SK-N-SH (cell line): ENCODE measurements around the gene STIM1. TPM values are rescaled to one million over a fixed set of nuclear protein-coding genes. Genes with fewer than 3 reads are reported as not detected.

Source experiments
- CTCF ChIA-PET: fragments of 300-600, 350-600 bp; formaldehyde crosslinking; extraction: SDS; loops from one replicate; lab custom pipeline; 2021; lab: Yijun Ruan, JAX
- POLR2A ChIA-PET: fragments of 350-600 bp; sonication (Branson Sonifier 250); formaldehyde crosslinking; extraction: SDS; loops from one replicate; lab custom pipeline; 2020; ENCODE audit warnings: antibody characterized with exemption, inconsistent platforms; lab: Yijun Ruan, JAX
- DNase-seq: peaks from one replicate; pipeline ENCODE4 v3.0.0; 2012
- H2AFZ ChIP-seq: fragments of 200-600 bp; sonication (generic); 2 replicates; pipeline ENCODE4 v1.8.1; 2016; ENCODE audit warnings: antibody characterized with exemption, mild to moderate bottlenecking, low read depth
- H3F3A ChIP-seq: fragments of 200-600 bp; sonication (generic); replicated peaks from 2 replicates; pipeline ENCODE3; 2016; ENCODE audit warnings: antibody characterized with exemption, mild to moderate bottlenecking; ENCODE audit not compliant: insufficient read depth
- H3K27ac ChIP-seq, 2 experiments: fragments of 200-500 bp in 1 of 2; fragments of 200-600 bp in 1 of 2; sonication (Bioruptor generic) in 1 of 2; sonication (generic), shearing (Covaris generic) in 1 of 2; 2 replicates each; pipeline versions ENCODE4 v1.5.1 to v1.6.1; 2014 to 2016; ENCODE audit warnings: low read depth in 2 of 2, inconsistent platforms in 1 of 2, low read length in 1 of 2, mild to moderate bottlenecking in 1 of 2, mixed read lengths in 1 of 2
- H3K27me3 ChIP-seq: fragments of 200-600 bp; sonication (generic), shearing (Covaris generic); 2 replicates; pipeline ENCODE4 v1.6.1; 2016; ENCODE audit warnings: mixed run types; ENCODE audit not compliant: insufficient read depth
- H3K36me3 ChIP-seq, 2 experiments: fragments of 200-500 bp in 1 of 2; fragments of 200-600 bp in 1 of 2; sonication (Bioruptor generic) in 1 of 2; sonication (generic) in 1 of 2; replicated peaks in 1 of 2; 2 replicates each; pipeline versions ENCODE3 to v1.5.1; 2014 to 2016; ENCODE audit warnings: low read length in 1 of 2, mild to moderate bottlenecking in 1 of 2; ENCODE audit not compliant: insufficient read depth in 2 of 2, control insufficient read depth in 1 of 2
- H3K4me1 ChIP-seq, 2 experiments: fragments of 200-500 bp in 1 of 2; fragments of 200-600 bp in 1 of 2; sonication (Bioruptor generic) in 1 of 2; sonication (generic), shearing (Covaris generic) in 1 of 2; 2 replicates each; pipeline versions ENCODE4 v1.5.1 to v1.6.1; 2014 to 2016; ENCODE audit warnings: low read depth in 1 of 2, low read length in 1 of 2, mixed run types in 1 of 2; ENCODE audit not compliant: insufficient read depth in 2 of 2, control insufficient read depth in 1 of 2
- H3K4me2 ChIP-seq: fragments of 200-600 bp; sonication (generic), shearing (Covaris generic); 2 replicates; pipeline ENCODE4 v1.6.1; 2017; ENCODE audit warnings: mixed run types
- H3K4me3 ChIP-seq, 2 experiments: fragments of 200-500 bp in 1 of 2; fragments of 200-600 bp in 1 of 2; sonication (Bioruptor generic) in 1 of 2; sonication (generic), shearing (Covaris generic) in 1 of 2; 2 replicates each; pipeline versions ENCODE4 v1.5.1 to v1.8.1; 2014 to 2016; ENCODE audit warnings: low read depth in 2 of 2, inconsistent platforms in 1 of 2, low read length in 1 of 2, mild to moderate bottlenecking in 1 of 2, mixed read lengths in 1 of 2, moderate library complexity in 1 of 2
- H3K79me2 ChIP-seq: fragments of 200-600 bp; sonication (generic); 2 replicates; pipeline ENCODE4 v1.8.1; 2017; ENCODE audit warnings: mild to moderate bottlenecking; ENCODE audit not compliant: insufficient read depth
- H3K9ac ChIP-seq: fragments of 200-600 bp; sonication (generic); 2 replicates; pipeline ENCODE4 v1.6.1; 2017; ENCODE audit warnings: mixed run types
- H3K9me2 ChIP-seq: fragments of 200-600 bp; sonication (generic); 2 replicates; pipeline ENCODE4 v1.6.1; 2017; ENCODE audit warnings: mixed run types
- H3K9me3 ChIP-seq: fragments of 200-600 bp; sonication (generic); 2 replicates; pipeline ENCODE4 v1.6.1; 2017; ENCODE audit warnings: mixed run types, mild to moderate bottlenecking, moderate library complexity
- H4K20me1 ChIP-seq: fragments of 200-600 bp; sonication (generic); 2 replicates; pipeline ENCODE4 v1.6.1; 2017; ENCODE audit warnings: mild to moderate bottlenecking, mixed run types; ENCODE audit not compliant: insufficient read depth
- EZH2phosphoT487 ChIP-seq: fragments of 200-600 bp; sonication (generic); IDR thresholded peaks from 2 replicates; pipeline ENCODE4 v1.6.1; 2017; ENCODE audit warnings: low read depth, mixed run types, mild to moderate bottlenecking, antibody characterized with exemption, moderate library complexity, borderline replicate concordance
- GATA2 ChIP-seq: sonication (generic); formaldehyde crosslinking; IDR thresholded peaks from 2 replicates; pipeline ENCODE4 v1.5.0; 2020; ENCODE audit warnings: mild to moderate bottlenecking, missing genetic modification reagents
- RFX5 ChIP-seq: IDR thresholded peaks from 2 replicates; pipeline ENCODE4 v1.6.1; 2012; ENCODE audit warnings: mild to moderate bottlenecking, improper control_type of control experiment, low read length
- RXRA ChIP-seq: IDR thresholded peaks from 2 replicates; pipeline ENCODE4 v1.4.0; 2012; ENCODE audit warnings: low read depth, mild to moderate bottlenecking, borderline replicate concordance
- SIN3A ChIP-seq: IDR thresholded peaks from 2 replicates; pipeline ENCODE4 v1.6.1; 2012; ENCODE audit warnings: low read depth, mild to moderate bottlenecking, low read length, moderate library complexity, borderline replicate concordance
- SMC3 ChIP-seq: IDR thresholded peaks from 2 replicates; pipeline ENCODE4 v1.6.1; 2012; ENCODE audit warnings: low read depth, low read length, improper control_type of control experiment
- WGBS: methylation state at CpG from one replicate; pipeline ENCODE4 v1.1.6; 2017; ENCODE audit warnings: low lambda C conversion rate; 5-methylcytosine and 5-hydroxymethylcytosine counted together
- polyA plus RNA-seq, 3 experiments: library from polyadenylated mRNA; depleted of rRNA; stranded (reverse); fragments of >200 nt; gene quantifications; 2 replicates each; pipeline ENCODE4 v1.2.3, GENCODE V29; 2012
- TF ChIP-seq, protein P1 (sequence below): IDR thresholded peaks from 2 replicates; pipeline ENCODE4; 2012
- TF ChIP-seq, protein P2 (sequence below): fragments of 200-600 bp; sonication (generic); IDR thresholded peaks from 2 replicates; pipeline ENCODE4 v1.6.1; 2017; ENCODE audit warnings: antibody characterized with exemption, mild to moderate bottlenecking, moderate library complexity
- TF ChIP-seq, protein P3 (sequence below): fragments of 150-350 bp; IDR thresholded peaks from 2 replicates; pipeline ENCODE4 v1.6.1; 2016; ENCODE audit warnings: mild to moderate bottlenecking, low read depth, low read length
- TF ChIP-seq, protein P4 (sequence below): IDR thresholded peaks from 2 replicates; pipeline ENCODE4 v1.4.0; 2012; ENCODE audit warnings: low read depth, borderline replicate concordance
- TF ChIP-seq, protein P5 (sequence below): IDR thresholded peaks from 2 replicates; pipeline ENCODE4 v1.4.0; 2012; ENCODE audit warnings: low read depth, borderline replicate concordance
- TF ChIP-seq, protein P6 (sequence below): fragments of 150-350 bp; IDR thresholded peaks from 2 replicates; pipeline ENCODE4 v1.6.1; 2017; ENCODE audit warnings: antibody characterized with exemption, low read length, low read depth, borderline replicate concordance

The STIM1 gene
- polyA plus RNA-seq, 1 of the 3 experiments (the other 2 are of a cell fraction) = 29.5 TPM

DNA sequence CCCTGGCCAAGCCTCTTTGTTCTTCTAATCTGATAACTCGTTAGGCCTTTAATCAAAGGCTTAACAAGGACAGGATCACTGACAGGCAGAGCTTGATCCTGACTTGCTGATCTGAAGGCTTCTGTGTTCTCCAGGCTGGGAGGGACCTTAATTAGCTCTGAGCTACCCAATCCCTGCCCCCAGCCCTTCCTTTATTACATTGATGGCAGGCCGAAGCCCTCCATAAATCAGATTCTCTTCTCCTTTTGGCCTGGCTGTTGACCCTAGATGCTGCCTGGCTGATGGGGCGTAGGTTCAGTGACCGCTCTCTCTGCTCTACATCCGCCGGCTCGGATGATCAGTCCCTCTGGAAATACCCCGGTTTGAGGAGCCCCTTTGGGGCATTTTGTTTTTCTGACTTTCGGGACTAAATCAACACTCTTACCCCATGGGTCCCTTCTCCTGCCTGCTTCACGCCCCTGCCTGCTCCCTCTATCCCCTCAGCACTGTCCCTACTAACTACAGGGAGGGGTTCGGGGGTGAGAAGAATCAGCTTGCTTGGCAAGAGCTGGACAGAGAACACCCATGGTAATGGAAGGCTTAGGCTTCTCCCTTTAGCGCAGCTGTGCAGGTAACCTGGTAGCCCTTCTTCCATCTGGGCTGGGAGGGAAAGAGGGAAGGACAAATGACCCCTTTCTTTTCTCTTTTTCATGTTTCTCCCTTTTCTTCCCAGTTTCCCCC, 229.1 kb downstream of the STIM1 start:
- POLR2A ChIA-PET = no interaction called here
- Histone ChIP-seq H3K9ac (no peak overlapping the region), H3K9me2 (no peaks in the 10 kb centered on the region), H3K4me2 (no peak overlapping the region), H3K36me3 (peaks cover 0 to 15% of the 10 kb centered on the region in 2 experiments), H3F3A (no peaks in the 10 kb centered on the region), H3K4me1 (no peaks in the 10 kb centered on the region), H3K27ac (no peak overlapping the region), H3K4me3 (no peak overlapping the region), H3K27me3 (no peaks in the 10 kb centered on the region), H4K20me1 (no peaks in the 10 kb centered on the region), H3K79me2 (no peaks in the 10 kb centered on the region), H3K9me3 (no peaks in the 10 kb centered on the region), H2AFZ (no peak overlapping the region)
- 90% methylated on average over 12 of the region's 12 CpGs for WGBS
- TF ChIP-seq, protein P1, sequence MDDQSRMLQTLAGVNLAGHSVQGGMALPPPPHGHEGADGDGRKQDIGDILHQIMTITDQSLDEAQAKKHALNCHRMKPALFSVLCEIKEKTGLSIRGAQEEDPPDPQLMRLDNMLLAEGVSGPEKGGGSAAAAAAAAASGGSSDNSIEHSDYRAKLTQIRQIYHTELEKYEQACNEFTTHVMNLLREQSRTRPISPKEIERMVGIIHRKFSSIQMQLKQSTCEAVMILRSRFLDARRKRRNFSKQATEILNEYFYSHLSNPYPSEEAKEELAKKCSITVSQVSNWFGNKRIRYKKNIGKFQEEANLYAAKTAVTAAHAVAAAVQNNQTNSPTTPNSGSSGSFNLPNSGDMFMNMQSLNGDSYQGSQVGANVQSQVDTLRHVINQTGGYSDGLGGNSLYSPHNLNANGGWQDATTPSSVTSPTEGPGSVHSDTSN = no peak
- TF ChIP-seq GATA2 = no peak
- no peak for TF ChIP-seq EZH2phosphoT487
- TF ChIP-seq, protein P2, sequence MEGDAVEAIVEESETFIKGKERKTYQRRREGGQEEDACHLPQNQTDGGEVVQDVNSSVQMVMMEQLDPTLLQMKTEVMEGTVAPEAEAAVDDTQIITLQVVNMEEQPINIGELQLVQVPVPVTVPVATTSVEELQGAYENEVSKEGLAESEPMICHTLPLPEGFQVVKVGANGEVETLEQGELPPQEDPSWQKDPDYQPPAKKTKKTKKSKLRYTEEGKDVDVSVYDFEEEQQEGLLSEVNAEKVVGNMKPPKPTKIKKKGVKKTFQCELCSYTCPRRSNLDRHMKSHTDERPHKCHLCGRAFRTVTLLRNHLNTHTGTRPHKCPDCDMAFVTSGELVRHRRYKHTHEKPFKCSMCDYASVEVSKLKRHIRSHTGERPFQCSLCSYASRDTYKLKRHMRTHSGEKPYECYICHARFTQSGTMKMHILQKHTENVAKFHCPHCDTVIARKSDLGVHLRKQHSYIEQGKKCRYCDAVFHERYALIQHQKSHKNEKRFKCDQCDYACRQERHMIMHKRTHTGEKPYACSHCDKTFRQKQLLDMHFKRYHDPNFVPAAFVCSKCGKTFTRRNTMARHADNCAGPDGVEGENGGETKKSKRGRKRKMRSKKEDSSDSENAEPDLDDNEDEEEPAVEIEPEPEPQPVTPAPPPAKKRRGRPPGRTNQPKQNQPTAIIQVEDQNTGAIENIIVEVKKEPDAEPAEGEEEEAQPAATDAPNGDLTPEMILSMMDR = no peak
- TF ChIP-seq SMC3 = no peak
- TF ChIP-seq, protein P3, sequence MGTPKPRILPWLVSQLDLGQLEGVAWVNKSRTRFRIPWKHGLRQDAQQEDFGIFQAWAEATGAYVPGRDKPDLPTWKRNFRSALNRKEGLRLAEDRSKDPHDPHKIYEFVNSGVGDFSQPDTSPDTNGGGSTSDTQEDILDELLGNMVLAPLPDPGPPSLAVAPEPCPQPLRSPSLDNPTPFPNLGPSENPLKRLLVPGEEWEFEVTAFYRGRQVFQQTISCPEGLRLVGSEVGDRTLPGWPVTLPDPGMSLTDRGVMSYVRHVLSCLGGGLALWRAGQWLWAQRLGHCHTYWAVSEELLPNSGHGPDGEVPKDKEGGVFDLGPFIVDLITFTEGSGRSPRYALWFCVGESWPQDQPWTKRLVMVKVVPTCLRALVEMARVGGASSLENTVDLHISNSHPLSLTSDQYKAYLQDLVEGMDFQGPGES = no peak
- TF ChIP-seq SIN3A = no peak
- TF ChIP-seq, protein P4, sequence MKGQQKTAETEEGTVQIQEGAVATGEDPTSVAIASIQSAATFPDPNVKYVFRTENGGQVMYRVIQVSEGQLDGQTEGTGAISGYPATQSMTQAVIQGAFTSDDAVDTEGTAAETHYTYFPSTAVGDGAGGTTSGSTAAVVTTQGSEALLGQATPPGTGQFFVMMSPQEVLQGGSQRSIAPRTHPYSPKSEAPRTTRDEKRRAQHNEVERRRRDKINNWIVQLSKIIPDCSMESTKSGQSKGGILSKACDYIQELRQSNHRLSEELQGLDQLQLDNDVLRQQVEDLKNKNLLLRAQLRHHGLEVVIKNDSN = no peak
- TF ChIP-seq, protein P5, sequence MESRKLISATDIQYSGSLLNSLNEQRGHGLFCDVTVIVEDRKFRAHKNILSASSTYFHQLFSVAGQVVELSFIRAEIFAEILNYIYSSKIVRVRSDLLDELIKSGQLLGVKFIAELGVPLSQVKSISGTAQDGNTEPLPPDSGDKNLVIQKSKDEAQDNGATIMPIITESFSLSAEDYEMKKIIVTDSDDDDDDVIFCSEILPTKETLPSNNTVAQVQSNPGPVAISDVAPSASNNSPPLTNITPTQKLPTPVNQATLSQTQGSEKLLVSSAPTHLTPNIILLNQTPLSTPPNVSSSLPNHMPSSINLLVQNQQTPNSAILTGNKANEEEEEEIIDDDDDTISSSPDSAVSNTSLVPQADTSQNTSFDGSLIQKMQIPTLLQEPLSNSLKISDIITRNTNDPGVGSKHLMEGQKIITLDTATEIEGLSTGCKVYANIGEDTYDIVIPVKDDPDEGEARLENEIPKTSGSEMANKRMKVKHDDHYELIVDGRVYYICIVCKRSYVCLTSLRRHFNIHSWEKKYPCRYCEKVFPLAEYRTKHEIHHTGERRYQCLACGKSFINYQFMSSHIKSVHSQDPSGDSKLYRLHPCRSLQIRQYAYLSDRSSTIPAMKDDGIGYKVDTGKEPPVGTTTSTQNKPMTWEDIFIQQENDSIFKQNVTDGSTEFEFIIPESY = no peak
- no peak for TF ChIP-seq RFX5
- TF ChIP-seq RXRA = no peak
- TF ChIP-seq, protein P6, sequence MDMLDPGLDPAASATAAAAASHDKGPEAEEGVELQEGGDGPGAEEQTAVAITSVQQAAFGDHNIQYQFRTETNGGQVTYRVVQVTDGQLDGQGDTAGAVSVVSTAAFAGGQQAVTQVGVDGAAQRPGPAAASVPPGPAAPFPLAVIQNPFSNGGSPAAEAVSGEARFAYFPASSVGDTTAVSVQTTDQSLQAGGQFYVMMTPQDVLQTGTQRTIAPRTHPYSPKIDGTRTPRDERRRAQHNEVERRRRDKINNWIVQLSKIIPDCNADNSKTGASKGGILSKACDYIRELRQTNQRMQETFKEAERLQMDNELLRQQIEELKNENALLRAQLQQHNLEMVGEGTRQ = no peak
- CTCF ChIA-PET = interaction anchor here (1.9 to 8.1 kb wide), 3 partner anchors 12 to 236 kb away, joined by 10 to 76 read pairs (median 16); partner anchors contain the start of gene STIM1
- no peak for DNase-seq
